Measurements from ENCODE around the gene KRTAP9-1. TPM values are rescaled to one million over a fixed set of nuclear protein-coding genes. Genes with fewer than 3 reads are reported as not detected.
"Not testable (repeated sequence)": the region's sequence is repeated elsewhere in the genome, so short reads cannot be mapped to it uniquely, and the experiment has no call there.

The KRTAP9-1 gene, protein sequence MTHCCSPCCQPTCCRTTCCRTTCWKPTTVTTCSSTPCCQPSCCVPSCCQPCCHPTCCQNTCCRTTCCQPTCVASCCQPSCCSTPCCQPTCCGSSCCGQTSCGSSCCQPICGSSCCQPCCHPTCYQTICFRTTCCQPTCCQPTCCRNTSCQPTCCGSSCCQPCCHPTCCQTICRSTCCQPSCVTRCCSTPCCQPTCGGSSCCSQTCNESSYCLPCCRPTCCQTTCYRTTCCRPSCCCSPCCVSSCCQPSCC
- not detected for total RNA-seq
- polyA plus RNA-seq = not detected
- long read RNA-seq, donor 1 = 0 reads
- long read RNA-seq, donor 2 = 0 reads

DNA sequence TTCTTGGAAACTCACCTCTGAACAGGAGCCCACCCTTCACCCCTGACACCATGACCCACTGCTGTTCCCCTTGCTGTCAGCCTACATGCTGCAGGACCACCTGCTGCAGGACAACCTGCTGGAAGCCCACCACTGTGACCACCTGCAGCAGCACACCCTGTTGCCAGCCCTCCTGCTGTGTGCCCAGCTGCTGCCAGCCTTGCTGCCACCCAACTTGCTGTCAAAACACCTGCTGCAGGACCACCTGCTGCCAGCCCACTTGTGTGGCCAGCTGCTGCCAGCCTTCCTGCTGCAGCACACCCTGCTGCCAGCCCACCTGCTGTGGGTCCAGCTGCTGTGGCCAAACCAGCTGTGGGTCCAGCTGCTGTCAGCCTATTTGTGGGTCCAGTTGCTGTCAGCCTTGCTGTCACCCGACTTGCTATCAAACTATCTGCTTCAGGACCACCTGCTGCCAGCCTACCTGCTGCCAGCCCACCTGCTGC lies at the start of gene KRTAP9-1:
KRTAP9-1 (plus strand) TSS at position 51 of the 482 bp plus-strand sequence; CDS start at position 51, 0 bp downstream.
- intact Hi-C loops (cut with DNase I); H3K27me3 ChIP-seq (ENCODE audit: control insufficient read depth in 1 of 2, insufficient read depth in 2 of 2, low read length in 1 of 2); H3K9me3 ChIP-seq (ENCODE audit: control insufficient read depth, low read length); H3K4me1 ChIP-seq (ENCODE audit: control insufficient read depth in 1 of 2, insufficient read depth in 2 of 2, low read length in 2 of 2); DNase-seq; H3K36me3 ChIP-seq (ENCODE audit: control insufficient read depth in 1 of 2, insufficient read depth in 2 of 2, low read length in 1 of 2); ATAC-seq (ENCODE audit: low FRiP score); H3K27ac ChIP-seq (ENCODE audit: low read depth in 1 of 2, low read length in 2 of 2); H3K4me3 ChIP-seq (ENCODE audit: low read length in 2 of 2): not testable (repeated sequence)
- WGBS, 2 donors = 64 to 72% methylated on average over 1 of the region's 1 CpG

DNA sequence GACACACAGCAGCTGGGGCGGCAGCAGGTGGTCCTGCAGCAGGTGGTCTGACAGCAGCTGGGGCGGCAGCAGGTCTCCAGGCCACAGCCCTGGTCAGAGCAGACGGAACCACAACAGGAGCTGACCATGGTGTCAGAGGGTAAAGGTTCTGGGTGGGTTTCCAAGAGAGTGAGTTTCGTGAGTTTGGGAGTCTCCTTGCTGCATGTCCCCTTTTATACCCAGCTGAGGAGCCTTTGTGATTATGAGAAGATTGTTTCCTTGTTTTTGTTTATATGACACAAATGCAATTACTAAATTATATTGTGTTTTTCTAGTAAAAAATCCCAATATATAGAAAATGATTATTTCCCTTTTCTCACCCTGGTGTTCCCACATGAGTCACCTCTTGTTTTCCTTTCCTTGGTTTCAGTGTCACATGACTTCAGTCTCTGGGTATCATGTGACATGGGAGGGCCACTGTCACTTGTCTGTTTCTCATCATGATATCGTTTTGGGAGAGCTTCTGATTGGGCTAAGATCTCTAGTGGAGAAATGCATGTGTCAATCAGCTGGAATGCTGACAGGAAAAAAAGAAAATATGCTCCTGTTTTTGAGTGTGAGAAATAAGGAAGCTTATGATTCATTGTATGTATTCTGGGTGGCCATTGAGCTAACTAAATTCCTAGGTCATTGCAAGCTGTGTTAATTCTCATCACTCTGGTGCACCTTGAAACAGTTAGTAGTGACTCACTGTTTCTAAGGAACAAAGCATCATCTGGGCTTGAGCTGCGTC lies 49.1 kb upstream of the KRTAP9-1 start, which contains the start of gene KRTAP4-6:
KRTAP4-6 (minus strand) TSS at position 185 of the 772 bp plus-strand sequence; CDS start at position 128, 57 bp downstream.
- no peak for ATAC-seq (ENCODE audit: low FRiP score)
- Histone ChIP-seq H3K4me3 (ENCODE audit: low read length in 2 of 2) (no peak within 1 kb of the TSS), H3K27ac (ENCODE audit: low read depth in 1 of 2, low read length in 2 of 2) (no peak within 1 kb of the TSS), H3K36me3 (ENCODE audit: control insufficient read depth in 1 of 2, insufficient read depth in 2 of 2, low read length in 1 of 2) (no peaks in the 10 kb centered on the region), H3K27me3 (ENCODE audit: control insufficient read depth in 1 of 2, insufficient read depth in 2 of 2, low read length in 1 of 2) (no peaks in the 10 kb centered on the region), H3K9me3 (ENCODE audit: control insufficient read depth, low read length) (peaks cover 2% of the 10 kb centered on the region), H3K4me1 (ENCODE audit: control insufficient read depth in 1 of 2, insufficient read depth in 2 of 2, low read length in 2 of 2) (no peaks in the 10 kb centered on the region)
- no peak for DNase-seq
- WGBS, 2 donors = 80 to 84% methylated on average over 6 of the region's 6 CpGs
- intact Hi-C loops (cut with DNase I) = no loop called here

DNA sequence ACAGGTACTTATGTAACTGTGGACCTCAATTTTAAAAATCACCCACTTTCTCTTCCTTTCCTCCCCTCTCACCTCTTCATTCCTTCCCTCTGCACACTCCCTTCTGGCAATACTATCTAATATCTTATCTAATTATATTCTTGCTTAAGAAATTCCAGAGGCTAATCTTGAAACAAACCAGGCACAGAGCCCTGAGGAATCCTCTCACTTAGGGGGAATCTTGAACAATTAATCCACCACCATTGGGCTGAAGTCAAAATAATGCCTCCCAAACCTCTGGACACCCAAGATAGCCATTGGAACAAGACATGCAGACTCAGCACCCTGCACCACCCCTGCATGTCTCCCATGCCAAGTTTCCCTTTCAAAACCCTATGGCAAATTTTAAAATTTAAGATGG lies 48.3 kb upstream of the KRTAP9-1 start:
- Histone ChIP-seq H3K4me1 (ENCODE audit: control insufficient read depth in 1 of 2, insufficient read depth in 2 of 2, low read length in 2 of 2) (no peaks in the 10 kb centered on the region), H3K36me3 (ENCODE audit: control insufficient read depth in 1 of 2, insufficient read depth in 2 of 2, low read length in 1 of 2) (no peaks in the 10 kb centered on the region), H3K27ac (ENCODE audit: low read depth in 1 of 2, low read length in 2 of 2) (no peak overlapping the region), H3K4me3 (ENCODE audit: low read length in 2 of 2) (no peak overlapping the region), H3K9me3 (ENCODE audit: control insufficient read depth, low read length) (peaks cover 2% of the 10 kb centered on the region), H3K27me3 (ENCODE audit: control insufficient read depth in 1 of 2, insufficient read depth in 2 of 2, low read length in 1 of 2) (no peaks in the 10 kb centered on the region)
- ATAC-seq (ENCODE audit: low FRiP score) = no peak
- no peak for DNase-seq
- intact Hi-C loops (cut with DNase I) = no loop called here

DNA sequence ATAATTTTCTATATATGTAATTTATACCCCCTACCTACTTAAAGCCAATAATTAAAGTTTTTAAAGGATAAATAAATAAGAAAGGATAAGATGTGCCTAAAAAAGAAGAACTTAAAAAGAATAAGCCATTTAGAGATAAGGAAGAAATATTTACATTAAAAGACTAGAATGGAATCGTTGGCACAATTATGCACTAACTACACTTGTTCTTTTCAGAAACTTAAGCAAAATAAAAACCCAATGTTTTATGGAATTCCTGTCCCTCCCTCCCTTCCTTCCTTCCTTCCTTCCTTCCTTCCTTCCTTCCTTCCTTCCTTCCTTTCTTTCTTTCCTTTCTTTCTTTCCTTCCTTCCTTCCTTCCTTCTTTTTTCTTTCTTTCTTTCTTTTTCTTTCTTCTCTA lies 44.8 kb upstream of the KRTAP9-1 start:
- WGBS, 2 donors = 78 to 83% methylated on average over 1 of the region's 1 CpG
- ATAC-seq (ENCODE audit: low FRiP score) (no peak), DNase-seq (no peak)
- Histone ChIP-seq H3K9me3 (ENCODE audit: control insufficient read depth, low read length) (peaks cover 2% of the 10 kb centered on the region), H3K4me1 (ENCODE audit: control insufficient read depth in 1 of 2, insufficient read depth in 2 of 2, low read length in 2 of 2) (no peaks in the 10 kb centered on the region), H3K27me3 (ENCODE audit: control insufficient read depth in 1 of 2, insufficient read depth in 2 of 2, low read length in 1 of 2) (no peaks in the 10 kb centered on the region), H3K27ac (ENCODE audit: low read depth in 1 of 2, low read length in 2 of 2) (no peak overlapping the region), H3K4me3 (ENCODE audit: low read length in 2 of 2) (no peak overlapping the region), H3K36me3 (ENCODE audit: control insufficient read depth in 1 of 2, insufficient read depth in 2 of 2, low read length in 1 of 2) (no peaks in the 10 kb centered on the region)
- intact Hi-C loops (cut with DNase I) = no loop called here

DNA sequence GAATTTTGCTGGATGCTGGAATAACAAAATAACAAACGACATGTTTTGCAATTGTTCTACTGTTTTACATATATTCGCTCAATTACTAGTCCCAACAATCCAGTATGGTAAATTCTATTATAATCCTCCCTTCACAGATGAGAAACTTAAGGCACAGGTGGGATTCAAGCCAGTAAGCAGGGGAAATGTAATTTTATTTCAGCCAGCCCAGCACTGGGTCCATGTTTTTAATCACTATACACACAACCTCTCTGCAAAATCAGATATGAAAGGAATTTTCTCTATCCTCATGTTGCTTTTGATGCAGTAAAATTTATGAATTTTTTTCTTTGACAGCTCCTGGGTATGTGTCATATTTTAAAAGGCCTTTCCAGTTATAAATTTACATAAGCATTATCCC lies 44.4 kb upstream of the KRTAP9-1 start:
- no peaks in the 10 kb centered on the region for H3K9me3 ChIP-seq (ENCODE audit: control insufficient read depth, low read length)
- H3K36me3 ChIP-seq (ENCODE audit: control insufficient read depth in 1 of 2, insufficient read depth in 2 of 2, low read length in 1 of 2) = no peaks in the 10 kb centered on the region
- no peak for ATAC-seq (ENCODE audit: low FRiP score)
- H3K27me3 ChIP-seq (ENCODE audit: control insufficient read depth in 1 of 2, insufficient read depth in 2 of 2, low read length in 1 of 2) = no peaks in the 10 kb centered on the region
- no peak overlapping the region for H3K27ac ChIP-seq (ENCODE audit: low read depth in 1 of 2, low read length in 2 of 2)
- DNase-seq = no peak
- intact Hi-C loops (cut with DNase I) = no loop called here
- no peaks in the 10 kb centered on the region for H3K4me1 ChIP-seq (ENCODE audit: control insufficient read depth in 1 of 2, insufficient read depth in 2 of 2, low read length in 2 of 2)
- WGBS, 2 donors = 74 to 81% methylated on average over 2 of the region's 2 CpGs
- H3K4me3 ChIP-seq (ENCODE audit: low read length in 2 of 2) = no peak overlapping the region

DNA sequence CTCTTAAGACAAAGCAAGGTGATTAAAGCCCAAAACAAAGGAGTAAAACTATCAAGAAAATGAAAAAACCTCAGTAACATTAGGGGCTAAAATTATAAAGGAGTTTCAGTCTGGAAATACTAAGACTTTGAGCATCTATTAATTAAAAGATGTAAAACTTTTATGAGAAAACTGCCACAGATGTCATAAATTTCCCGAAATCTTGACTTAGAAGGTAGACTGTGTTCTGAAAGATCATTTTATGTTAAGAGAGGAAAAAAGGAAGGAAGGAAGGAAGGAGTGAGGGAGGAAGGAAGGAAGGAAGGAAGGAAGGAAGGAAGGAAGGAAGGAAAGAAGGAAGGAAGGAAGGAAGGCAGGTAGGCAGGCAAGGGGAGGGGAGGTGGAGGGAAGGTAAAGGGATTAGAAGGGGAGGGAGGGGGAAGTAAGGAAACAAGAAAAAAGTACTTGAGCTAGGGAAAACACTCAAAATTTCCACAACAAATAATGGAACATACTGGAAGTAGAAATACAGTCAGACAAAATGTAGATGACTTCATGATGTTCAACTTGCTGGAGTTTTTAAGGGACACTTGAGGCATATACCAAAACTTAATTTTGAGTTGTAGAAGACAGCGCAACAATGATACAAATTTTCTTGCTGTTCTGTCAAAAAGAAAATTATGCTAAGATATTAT lies 42.0 kb upstream of the KRTAP9-1 start:
- no peaks in the 10 kb centered on the region for H3K4me1 ChIP-seq (ENCODE audit: control insufficient read depth in 1 of 2, insufficient read depth in 2 of 2, low read length in 2 of 2)
- 85 to 87% methylated on average over 2 of the region's 2 CpGs for WGBS, 2 donors
- intact Hi-C loops (cut with DNase I) = no loop called here
- H3K9me3 ChIP-seq (ENCODE audit: control insufficient read depth, low read length) = no peaks in the 10 kb centered on the region
- H3K36me3 ChIP-seq (ENCODE audit: control insufficient read depth in 1 of 2, insufficient read depth in 2 of 2, low read length in 1 of 2) = no peaks in the 10 kb centered on the region
- ATAC-seq (ENCODE audit: low FRiP score) = no peak
- H3K27ac ChIP-seq (ENCODE audit: low read depth in 1 of 2, low read length in 2 of 2) = no peak overlapping the region
- no peak overlapping the region for H3K4me3 ChIP-seq (ENCODE audit: low read length in 2 of 2)
- no peak for DNase-seq
- H3K27me3 ChIP-seq (ENCODE audit: control insufficient read depth in 1 of 2, insufficient read depth in 2 of 2, low read length in 1 of 2) = no peaks in the 10 kb centered on the region

DNA sequence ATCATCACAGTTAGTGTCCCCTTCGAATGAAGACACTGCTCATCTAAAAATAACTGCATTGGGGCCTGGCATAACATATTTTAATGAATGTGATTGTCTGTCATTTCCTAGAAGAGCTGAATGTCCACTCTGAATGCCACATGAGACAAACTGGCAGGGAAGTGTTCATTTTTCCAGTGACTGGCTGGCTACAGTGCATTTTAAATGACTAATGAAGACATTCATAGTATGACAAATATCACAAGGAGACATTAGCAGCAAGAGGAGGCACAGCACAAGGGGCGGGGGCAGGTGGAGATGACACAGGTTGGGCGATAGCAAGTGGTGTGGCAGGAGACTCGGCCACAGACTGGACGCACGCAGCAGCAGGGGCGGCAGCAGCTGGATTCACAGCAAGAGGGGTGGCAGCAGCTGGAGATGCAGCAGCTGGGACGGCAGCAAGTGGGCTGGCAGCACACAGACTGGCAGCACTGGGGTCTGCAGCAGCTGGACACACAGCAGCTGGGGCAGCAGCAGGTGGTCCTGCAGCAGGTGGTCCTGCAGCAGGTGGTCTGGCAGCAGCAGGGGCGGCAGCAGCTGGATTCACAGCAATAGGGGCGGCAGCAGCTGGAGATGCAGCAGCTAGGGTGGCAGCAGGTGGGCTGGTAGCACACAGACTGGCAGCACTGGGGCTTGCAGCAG lies 40.6 kb upstream of the KRTAP9-1 start:
- H3K9me3 ChIP-seq (ENCODE audit: control insufficient read depth, low read length); intact Hi-C loops (cut with DNase I); H3K27me3 ChIP-seq (ENCODE audit: control insufficient read depth in 1 of 2, insufficient read depth in 2 of 2, low read length in 1 of 2); H3K4me3 ChIP-seq (ENCODE audit: low read length in 2 of 2); ATAC-seq (ENCODE audit: low FRiP score); H3K4me1 ChIP-seq (ENCODE audit: control insufficient read depth in 1 of 2, insufficient read depth in 2 of 2, low read length in 2 of 2); H3K27ac ChIP-seq (ENCODE audit: low read depth in 1 of 2, low read length in 2 of 2); H3K36me3 ChIP-seq (ENCODE audit: control insufficient read depth in 1 of 2, insufficient read depth in 2 of 2, low read length in 1 of 2); DNase-seq: not testable (repeated sequence)
- 69 to 74% methylated on average over 10 of the region's 10 CpGs for WGBS, 2 donors

DNA sequence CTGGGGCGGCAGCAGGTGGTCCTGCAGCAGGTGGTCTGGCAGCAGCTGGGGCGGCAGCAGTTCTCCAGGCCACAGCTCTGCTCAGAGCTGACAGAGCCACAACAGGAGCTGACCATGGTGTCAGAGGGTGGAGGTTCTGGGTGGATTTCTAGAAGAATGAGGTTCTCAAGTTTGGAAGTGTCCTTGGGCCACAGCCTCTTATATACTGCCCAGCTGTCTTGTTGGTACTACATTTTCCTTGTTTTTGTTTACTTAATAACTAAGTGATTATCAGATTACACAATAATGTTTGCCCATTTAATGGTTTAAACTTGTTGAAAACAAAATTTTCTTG lies 40.1 kb upstream of the KRTAP9-1 start, which contains the start of gene KRTAP4-5:
KRTAP4-5 (minus strand) TSS at position 174 of the 334 bp plus-strand sequence; CDS start at position 116, 58 bp downstream.
- H3K4me1 ChIP-seq (ENCODE audit: control insufficient read depth in 1 of 2, insufficient read depth in 2 of 2, low read length in 2 of 2) = no peaks in the 10 kb centered on the region
- intact Hi-C loops (cut with DNase I) = no loop called here
- H3K9me3 ChIP-seq (ENCODE audit: control insufficient read depth, low read length) = no peaks in the 10 kb centered on the region
- no peaks in the 10 kb centered on the region for H3K27me3 ChIP-seq (ENCODE audit: control insufficient read depth in 1 of 2, insufficient read depth in 2 of 2, low read length in 1 of 2)
- DNase-seq = no peak
- no peaks in the 10 kb centered on the region for H3K36me3 ChIP-seq (ENCODE audit: control insufficient read depth in 1 of 2, insufficient read depth in 2 of 2, low read length in 1 of 2)
- H3K4me3 ChIP-seq (ENCODE audit: low read length in 2 of 2) = no peak within 1 kb of the TSS
- 43 to 44% methylated on average over 2 of the region's 2 CpGs for WGBS, 2 donors
- no peak for ATAC-seq (ENCODE audit: low FRiP score)
- H3K27ac ChIP-seq (ENCODE audit: low read depth in 1 of 2, low read length in 2 of 2) = no peak within 1 kb of the TSS
